RPMI8226 (cell line): ENCODE data around the gene KRT35.

Experiments
- DNase-seq: peaks from one replicate; pipeline ENCODE4 v3.0.0-alpha.2; 2015

Gene KRT35

GRCh38 chr17:41486809-41487530 lies 6.0 kb upstream of the KRT35 start:
- DNase-seq, result peak; percentile 30

DNA sequence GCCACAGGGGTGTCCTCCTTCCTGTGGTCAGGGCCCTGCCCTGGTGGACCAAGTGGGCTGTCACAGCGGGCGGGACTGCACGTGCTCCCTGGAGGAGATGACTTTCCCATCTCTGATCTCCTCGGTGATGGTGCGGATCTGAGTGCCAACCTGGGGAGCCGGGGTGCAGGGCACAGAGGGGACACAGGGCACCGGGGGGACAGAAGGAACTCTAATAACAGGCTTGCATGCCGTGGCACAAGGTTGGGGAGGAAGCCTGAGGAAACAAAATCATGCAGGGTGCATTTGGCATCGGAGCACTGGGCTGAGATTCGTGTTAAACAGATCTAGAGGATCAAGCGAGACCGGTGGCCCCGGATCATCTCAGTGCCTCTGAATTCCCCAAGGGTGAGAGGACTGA lies 5.4 kb upstream of the KRT35 start:
- DNase-seq, result no peak

GRCh38 chr17:41484920-41485904 lies 4.3 kb upstream of the KRT35 start:
- DNase-seq, result no peak

- no peak for DNase-seq
Measured at GRCh38 chr17:41483991-41484826, 3.3 kb upstream of the KRT35 start.

DNA sequence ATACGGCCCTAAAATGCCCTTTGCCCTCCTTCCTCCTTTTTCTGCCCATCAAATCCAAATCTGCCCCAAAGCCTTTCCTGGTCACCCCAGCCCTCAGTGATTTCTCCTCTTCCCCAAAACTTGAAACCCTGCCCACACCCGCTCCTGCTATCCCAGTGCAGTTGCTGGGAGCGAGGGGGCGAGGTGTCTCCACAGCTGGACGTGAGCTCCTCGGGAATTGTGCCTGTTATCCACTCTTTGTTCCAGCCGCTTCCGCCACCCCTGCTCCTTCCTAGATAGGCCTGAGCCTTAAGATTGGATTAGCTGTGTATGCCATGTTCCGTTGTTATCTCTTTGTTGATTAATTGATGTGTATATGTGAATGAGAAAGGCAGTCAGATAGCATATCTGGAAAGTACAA lies 2.6 kb upstream of the KRT35 start:
- DNase-seq, result no peak

GRCh38 chr17:41480581-41480980 lies 370 bp downstream of the KRT35 start:
- DNase-seq, result no peak

- peak; percentile 80 for DNase-seq
Measured at GRCh38 chr17:41480136-41480535, 815 bp downstream of the KRT35 start.

- DNase-seq, result no peak
Measured at GRCh38 chr17:41478237-41478636, 2.7 kb downstream of the KRT35 start.

DNA sequence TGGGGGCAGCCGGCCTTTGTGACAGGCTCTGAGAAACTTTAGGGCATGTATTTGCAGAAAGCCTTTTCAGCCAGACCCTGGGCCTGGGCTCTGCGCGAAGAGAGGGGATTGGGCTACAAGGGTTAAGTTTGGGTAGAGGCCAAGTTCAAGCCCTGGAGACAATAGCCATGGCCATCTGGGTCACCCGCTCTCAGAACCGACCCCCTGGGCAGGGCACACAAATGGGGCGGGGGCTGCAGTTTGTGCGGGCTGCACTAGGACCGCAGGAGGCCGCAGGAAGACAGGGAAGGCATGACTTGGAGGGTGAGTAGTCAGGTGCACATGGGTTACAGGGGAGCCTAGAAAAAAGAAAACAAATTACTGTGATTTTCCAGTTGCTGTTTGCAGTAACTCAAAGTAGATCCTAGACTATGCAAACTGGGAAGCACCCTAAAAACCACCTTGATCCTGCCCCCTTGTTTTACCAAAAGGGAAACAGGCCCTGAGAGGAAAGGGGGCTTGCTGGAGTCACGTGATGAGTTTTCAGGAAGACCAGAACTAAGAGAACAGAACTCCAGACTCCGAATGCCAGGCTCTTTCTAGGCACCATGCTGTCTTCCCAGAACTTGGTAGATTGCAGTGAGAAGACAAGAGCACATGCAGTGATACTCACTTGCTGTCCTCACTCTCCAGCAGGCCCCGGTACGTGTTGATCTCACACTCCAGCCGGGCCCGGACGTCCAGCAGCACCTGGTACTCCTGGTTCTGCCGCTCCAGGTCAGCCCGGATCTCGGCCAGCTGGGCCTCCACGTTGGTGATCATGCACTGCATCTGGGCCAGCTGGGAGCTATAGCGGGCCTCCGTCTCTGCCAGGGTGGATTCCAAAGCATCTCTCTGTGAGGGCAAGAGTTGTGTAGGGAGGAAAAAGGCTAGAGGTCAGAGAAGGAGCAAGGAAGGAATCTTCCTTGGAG lies 3.8 kb downstream of the KRT35 start:
- no peak for DNase-seq

GRCh38 chr17:41475421-41475820 lies 5.5 kb downstream of the KRT35 start:
- no peak for DNase-seq

GRCh38 chr17:41474863-41475262 lies 6.1 kb downstream of the KRT35 start:
- DNase-seq, result no peak

GRCh38 chr17:41468346-41468745 lies 12.6 kb downstream of the KRT35 start:
- no peak for DNase-seq

DNA sequence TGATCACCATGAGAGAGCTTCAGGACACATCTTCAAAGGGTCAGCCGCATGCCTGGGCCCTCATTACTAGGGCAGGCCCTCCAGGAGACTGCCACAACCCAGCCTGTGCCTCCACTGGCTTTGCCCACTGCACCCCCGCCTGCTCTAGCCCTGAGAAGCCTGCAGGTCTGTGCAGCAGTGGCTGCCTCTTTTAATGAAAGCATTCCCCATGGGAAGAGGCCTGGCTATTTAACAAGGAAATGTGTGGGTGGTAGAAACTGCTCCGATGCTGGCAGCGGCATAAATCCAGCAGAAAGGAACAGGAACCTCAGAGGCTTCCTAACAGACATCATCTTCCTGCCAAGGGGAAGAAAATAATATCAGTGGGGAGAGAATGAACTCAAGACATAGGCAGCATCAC lies 13.4 kb downstream of the KRT35 start:
- DNase-seq, result no peak

DNA sequence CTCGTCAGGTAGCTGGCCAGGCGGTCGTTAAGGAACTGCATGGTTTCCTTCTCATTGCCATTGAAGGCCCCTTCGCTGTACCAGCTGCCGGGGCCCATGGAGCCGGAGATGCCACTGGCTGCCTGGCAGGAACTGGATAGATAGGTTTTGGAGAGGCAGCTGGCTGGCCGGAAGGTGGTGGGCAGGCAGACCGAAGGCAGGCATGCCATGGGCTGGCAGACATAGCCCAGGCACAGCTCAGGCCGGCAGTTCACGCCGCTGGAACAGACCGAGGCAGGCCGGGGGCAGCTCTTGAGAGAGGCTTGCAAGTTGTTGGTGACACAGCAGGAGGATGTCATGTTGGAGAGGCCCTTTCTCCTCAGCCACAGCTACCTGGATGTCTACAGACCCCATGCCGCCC lies 14.0 kb downstream of the KRT35 start, which contains the start of gene KRT32:
Gene KRT32 (minus strand): TSS at position 399 of the 400 bp plus-strand sequence. CDS start 61 bp downstream, at position 338.
- no peak for DNase-seq

DNA sequence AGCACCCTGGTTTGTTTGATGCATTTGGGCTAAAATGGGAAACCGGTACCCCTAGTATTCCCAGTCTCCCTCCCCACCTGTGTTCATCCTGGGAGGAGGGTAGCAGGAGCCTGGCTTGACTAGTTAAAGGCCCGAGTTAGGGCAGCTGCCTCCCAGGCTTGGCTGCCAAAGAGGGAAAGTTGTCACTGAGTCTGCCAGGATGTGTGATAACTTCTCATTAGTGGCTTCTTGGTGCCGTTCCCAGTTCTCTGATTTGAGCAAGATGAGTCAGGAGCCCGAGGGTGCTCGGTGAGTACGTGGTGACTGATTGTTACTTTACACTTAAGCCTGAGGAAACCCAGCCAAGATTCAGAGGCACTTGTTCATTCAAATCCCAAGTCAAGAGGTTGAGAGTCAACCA lies 16.3 kb downstream of the KRT35 start:
- DNase-seq, result peak; percentile 31

DNA sequence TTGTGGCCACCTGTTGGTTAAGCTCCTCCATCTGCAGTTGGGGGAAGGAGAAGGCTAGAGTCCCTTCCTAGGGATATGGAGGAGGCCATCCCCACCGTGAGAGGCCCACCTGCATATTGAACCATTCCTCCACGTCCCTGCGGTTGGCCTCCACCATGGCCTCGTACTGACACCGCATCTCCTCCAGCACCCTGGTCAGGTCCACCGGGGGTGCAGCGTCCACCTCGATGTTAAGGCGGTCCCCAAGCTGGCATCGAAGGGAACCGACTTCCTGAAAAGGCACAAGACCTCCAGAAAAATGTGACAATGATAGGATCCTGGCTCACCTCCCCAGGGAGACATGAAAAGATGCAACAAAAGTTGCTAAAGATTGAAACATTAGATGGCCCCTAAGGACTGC lies 16.8 kb downstream of the KRT35 start:
- no peak for DNase-seq

DNA sequence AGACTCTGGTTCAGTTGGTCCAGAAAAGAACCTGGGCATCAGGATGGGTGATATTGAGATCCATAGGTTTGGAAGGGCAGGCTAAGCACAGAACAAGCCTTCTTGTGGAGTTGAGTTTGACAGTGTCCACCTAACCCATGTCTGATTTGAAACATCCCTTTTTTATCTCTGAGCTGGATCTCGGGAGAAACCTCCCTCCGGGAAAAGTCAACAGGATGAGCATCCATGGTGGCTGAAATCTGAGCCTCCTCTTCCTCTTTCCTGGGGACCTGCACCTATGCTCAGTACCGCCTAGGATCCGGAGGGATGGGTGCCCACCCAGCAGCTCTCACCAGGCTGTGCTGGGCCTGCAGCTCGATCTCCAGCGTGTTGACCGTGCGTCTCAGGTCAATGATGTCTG lies 17.2 kb downstream of the KRT35 start:
- no peak for DNase-seq

- DNase-seq, result no peak
Measured at GRCh38 chr17:41462705-41463104, 18.2 kb downstream of the KRT35 start.

DNA sequence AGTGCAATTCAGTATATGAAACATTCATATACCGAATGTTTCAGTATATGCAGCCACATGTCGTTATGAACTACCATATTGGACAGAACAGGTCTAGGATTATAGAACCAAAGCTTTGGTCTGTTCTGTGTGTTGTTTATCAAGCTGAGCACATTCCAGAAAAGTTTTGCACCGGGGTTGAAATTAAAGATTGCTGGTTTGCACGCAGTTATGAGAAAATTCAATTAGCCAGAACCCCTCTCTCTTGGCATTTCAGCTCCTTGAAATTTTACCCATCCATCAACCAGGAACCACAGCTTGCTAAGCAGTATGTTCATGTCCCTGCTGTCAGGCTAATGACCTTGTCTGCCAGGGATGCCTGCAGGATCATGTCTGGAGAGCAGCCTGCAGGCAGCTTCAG lies 23.3 kb downstream of the KRT35 start:
- DNase-seq, result no peak

- no peak for DNase-seq
Measured at GRCh38 chr17:41456204-41456603, 24.7 kb downstream of the KRT35 start.

DNA sequence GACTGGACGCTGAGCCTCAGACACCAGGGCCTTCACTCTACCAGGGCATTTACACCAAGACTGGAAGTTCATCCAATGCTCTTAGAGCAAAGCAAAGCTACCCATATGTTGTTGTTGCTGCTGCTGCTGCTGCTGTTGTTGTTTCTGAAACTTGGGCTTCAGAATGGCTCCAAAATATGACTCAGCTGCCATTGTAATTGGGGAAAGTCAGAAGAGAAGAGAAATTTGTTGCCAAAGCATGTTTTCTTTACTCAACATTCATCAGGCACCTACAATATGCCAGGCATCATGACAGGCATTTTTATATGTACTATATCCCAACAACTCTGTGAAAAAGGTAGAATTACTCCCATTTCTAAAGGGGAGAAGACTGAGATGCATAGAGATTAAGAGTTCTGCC lies 25.7 kb downstream of the KRT35 start:
- no peak for DNase-seq

GRCh38 chr17:41453066-41453465 lies 27.9 kb downstream of the KRT35 start:
- no peak for DNase-seq
